GM12878 (cell line): ENCODE results near the gene IL4. TPM values are rescaled to one million over a fixed set of nuclear protein-coding genes. Genes with fewer than 3 reads are reported as not detected.

ENCODE experiments used
- BCL11A ChIP-seq: IDR thresholded peaks from 2 replicates; pipeline ENCODE4 v1.6.1; 2011; ENCODE audit warnings: low read depth, low read length
- BCL3 ChIP-seq: IDR thresholded peaks from 2 replicates; pipeline ENCODE4 v1.6.1; 2011; ENCODE audit warnings: borderline replicate concordance, low read depth, mild to moderate bottlenecking, moderate library complexity, low read length; ENCODE audit not compliant: insufficient read depth, poor library complexity, severe bottlenecking
- CEBPZ ChIP-seq: fragments of 150-350 bp; IDR thresholded peaks from 2 replicates; pipeline ENCODE4 v1.6.1; 2016; ENCODE audit warnings: low read depth, low read length
- CREB1 ChIP-seq: IDR thresholded peaks from 2 replicates; pipeline ENCODE4 v1.6.1; 2012; ENCODE audit warnings: low read depth, mild to moderate bottlenecking, inconsistent platforms
- CTCF ChIP-seq, 3 experiments: IDR thresholded peaks in 2 of 3; conservative IDR thresholded peaks in 1 of 3; 2 replicates each; pipeline ENCODE4 v1.5.1; 2011; ENCODE audit warnings: low read depth in 3 of 3, low read length in 3 of 3, mild to moderate bottlenecking in 3 of 3, control low read depth in 2 of 3, moderate library complexity in 2 of 3, inconsistent platforms in 1 of 3, mixed read lengths in 1 of 3; ENCODE audit not compliant: control insufficient read depth in 2 of 3, insufficient read depth in 1 of 3; ENCODE audit errors: extremely low read depth in 1 of 3
- EZH2 ChIP-seq: IDR thresholded peaks from 2 replicates; pipeline ENCODE4 v1.6.1; 2012; ENCODE audit warnings: low read depth, mild to moderate bottlenecking, control low read depth, inconsistent platforms, low read length, borderline replicate concordance; ENCODE audit not compliant: control insufficient read depth
- FOXM1 ChIP-seq: IDR thresholded peaks from 2 replicates; pipeline ENCODE4 v1.6.1; 2012; ENCODE audit warnings: low read depth, mild to moderate bottlenecking, inconsistent platforms, low read length, moderate library complexity
- HCFC1 ChIP-seq: fragments of 150-350 bp; IDR thresholded peaks from 2 replicates; pipeline ENCODE4 v1.6.1; 2014; ENCODE audit warnings: low read length
- KAT2A ChIP-seq: conservative IDR thresholded peaks from 2 replicates; pipeline ENCODE4 v1.6.1; 2011; ENCODE audit warnings: low read depth, low read length; ENCODE audit not compliant: control insufficient read depth
- MTA2 ChIP-seq: fragments of 450-650 bp; IDR thresholded peaks from 2 replicates; pipeline ENCODE4 v1.6.1; 2016; ENCODE audit warnings: low read depth, mild to moderate bottlenecking, moderate library complexity
- MYB ChIP-seq: fragments of 150-350 bp; IDR thresholded peaks from 2 replicates; pipeline ENCODE4 v1.6.1; 2014; ENCODE audit warnings: mild to moderate bottlenecking, low read depth, low read length, borderline replicate concordance
- NFXL1 ChIP-seq: fragments of 450-650 bp; IDR thresholded peaks from 2 replicates; pipeline ENCODE4 v1.6.1; 2017; ENCODE audit warnings: antibody characterized with exemption, mild to moderate bottlenecking, borderline replicate concordance
- NR2F1 ChIP-seq: fragments of 450-650 bp; conservative IDR thresholded peaks from 2 replicates; pipeline ENCODE4 v1.6.1; 2017; ENCODE audit warnings: mild to moderate bottlenecking
- NRF1 ChIP-seq: conservative IDR thresholded peaks from 2 replicates; pipeline ENCODE4 v1.6.1; 2011; ENCODE audit warnings: mild to moderate bottlenecking, low read depth, low read length, improper control_type of control experiment
- ZBTB11 ChIP-seq: fragments of 450-650 bp; formaldehyde crosslinking; IDR thresholded peaks from 2 replicates; pipeline ENCODE4 v1.5.0; 2022; ENCODE audit warnings: mild to moderate bottlenecking, missing genetic modification characterization
- polyA plus RNA-seq, 11 experiments: library from polyadenylated mRNA; depleted of rRNA in 4 of 11; unstranded in 6 of 11; stranded (reverse) in 5 of 11; fragments of >200 nt; fragmentation: Nextera tagmentation in 4 of 11; fragmentation: Illumina TruSeq in 1 of 11; extraction: Ambion mirVana in 4 of 11; extraction: Trizol in 1 of 11; gene quantifications; 1 replicate in 1 of 11; 2 replicates in 10 of 11; pipeline versions ENCODE4 v1.2.1 to v1.2.3, GENCODE V29; 2011 to 2016; ENCODE audit warnings: inconsistent platforms in 2 of 11, missing spikeins in 2 of 11, low read depth in 1 of 11
- total RNA-seq, 4 experiments: library from RNA; depleted of rRNA in 3 of 4; stranded (reverse); fragments of >200 nt in 3 of 4; fragmentation: Illumina TruSeq in 1 of 4; extraction: Trizol in 1 of 4; gene quantifications; 2 replicates each; pipeline versions ENCODE4 v1.2.1 to v1.2.3, GENCODE V29; 2013 to 2021

IL4 gene
- total and polyA plus RNA-seq, 10 of the 15 experiments (the other 5 are each of a cell fraction or from before 2014, with no cell fraction given) = 0.20 to 0.80 (median 0.50) TPM; not detected in 7

DNA sequence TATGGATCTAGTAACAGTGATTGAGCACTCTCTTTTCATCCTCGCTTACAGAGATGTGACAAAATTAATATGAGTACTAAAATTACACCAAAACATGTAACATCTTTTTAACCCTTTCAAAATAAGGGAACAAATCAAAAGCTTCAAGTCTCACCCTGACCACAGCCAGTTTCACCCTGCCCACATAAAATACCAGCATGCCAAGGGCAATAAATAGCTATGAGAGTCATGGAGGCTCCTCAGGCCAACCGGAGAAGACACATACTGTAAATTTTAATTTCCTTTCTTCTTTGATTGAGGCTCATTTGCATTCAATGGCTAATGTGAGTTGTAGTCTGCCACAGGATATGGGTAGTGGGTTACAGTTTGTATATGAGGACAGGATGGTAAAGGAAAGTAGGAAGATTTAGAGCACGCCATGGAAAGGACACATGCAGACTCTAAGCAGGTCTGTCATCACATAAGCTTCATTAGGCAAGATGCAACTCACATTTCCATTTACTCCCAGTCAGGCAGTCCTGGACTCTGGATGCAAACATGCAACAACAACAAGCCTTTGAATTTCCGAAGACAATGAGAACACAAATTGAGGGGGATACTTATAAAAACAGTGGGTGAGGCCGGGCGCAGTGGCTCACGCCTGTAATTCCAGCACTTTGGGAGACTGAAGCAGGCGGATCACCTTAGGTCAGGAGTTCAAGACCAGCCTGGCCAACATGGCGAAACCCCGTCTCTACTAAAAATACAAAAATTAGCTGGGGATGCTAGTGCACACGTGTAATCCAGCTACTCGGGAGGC, 11.3 kb downstream of the IL4 start (continued):
- TF ChIP-seq NFXL1 = no peak
- no peak for TF ChIP-seq ZBTB11 (CRISPR knock-in tag)
- TF ChIP-seq NRF1 = no peak
- no peak for TF ChIP-seq CREB1
- TF ChIP-seq BCL11A = no peak
- no peak for TF ChIP-seq BCL3
- no peak for TF ChIP-seq CTCF (IDR thresholded peaks at IDR 0.05 in 2 of 3, conservative IDR thresholded peaks at IDR 0.05 in 1 of 3; ENCODE audit: control insufficient read depth in 2 of 3, extremely low read depth in 1 of 3, insufficient read depth in 1 of 3, low read depth in 3 of 3, low read length in 3 of 3)
- TF ChIP-seq CEBPZ = no peak
- TF ChIP-seq FOXM1 = no peak
- TF ChIP-seq MTA2 = peak; percentile 60; the same call in 1 of the 2 replicates
- TF ChIP-seq EZH2 = no peak
- no peak for TF ChIP-seq MYB
- no peak for TF ChIP-seq NR2F1
- TF ChIP-seq HCFC1 = no peak
- TF ChIP-seq KAT2A = no peak
